ENCODE data around the gene AQP6. TPM values are rescaled to one million over a fixed set of nuclear protein-coding genes. Genes with fewer than 3 reads are reported as not detected.

AQP6 gene
- total and polyA plus RNA-seq, 2 donors (not counting 1 experiment from before 2014, with no cell fraction given), result 0.17 TPM; not detected in 1

- Histone ChIP-seq H3K79me2 (ENCODE audit: control insufficient read depth, insufficient read depth, low read length) (no peaks in the 10 kb centered on the region), H3K36me3 (ENCODE audit: control insufficient read depth, insufficient read depth, low read length) (no peaks in the 10 kb centered on the region), H3K9me3 (ENCODE audit: control insufficient read depth, insufficient read depth, low read depth, low read length) (no peaks in the 10 kb centered on the region), H3K4me1 (ENCODE audit: control insufficient read depth, extremely low read depth, insufficient read depth, low read length) (no peaks in the 10 kb centered on the region), H4K20me1 (ENCODE audit: control insufficient read depth, extremely low read depth, insufficient read depth, low read length) (no peaks in the 10 kb centered on the region), H3K27me3 (ENCODE audit: control insufficient read depth, insufficient read depth, low read length) (peaks cover 37% of the 10 kb centered on the region), H3K9ac (ENCODE audit: insufficient read depth, low read length) (no peak overlapping the region), H3K27ac (ENCODE audit: insufficient read depth, low read length) (no peak overlapping the region), H3K4me2 (ENCODE audit: extremely low read depth, insufficient read depth, low read length) (no peak overlapping the region), H3K4me3 (replicated peaks in 1 of 4; ENCODE audit: control extremely low read depth in 1 of 4, insufficient read depth in 1 of 4, low read depth in 3 of 4, low read length in 4 of 4) (no peak overlapping the region), H2AFZ (ENCODE audit: low read length) (no peak overlapping the region)
- DNase-seq (ENCODE audit: low read depth in 2 of 2), result no peak
- TF ChIP-seq CTCF (conservative IDR thresholded peaks at IDR 0.05 in 1 of 2, IDR thresholded peaks at IDR 0.05 in 1 of 2; ENCODE audit: low read depth in 1 of 2, low read length in 2 of 2) (no peak), EZH2 (IDR thresholded peaks at IDR 0.05; ENCODE audit: low read length, missing control alignments) (no peak)
Observed at GRCh38 chr12:49949866-49950265, 22.9 kb upstream of the AQP6 start.

GRCh38 chr12:49950273-49951251 is 22.2 kb upstream of the AQP6 start, which contains the start of gene AQP2:
TSS of gene AQP2 (plus strand) at chr12:49950737. CDS start at chr12:49950831, 94 bp downstream.
- Histone ChIP-seq H3K27me3 (ENCODE audit: control insufficient read depth, insufficient read depth, low read length) (peaks cover 43% of the 10 kb centered on the region), H3K27ac (ENCODE audit: insufficient read depth, low read length) (no peak within 1 kb of the TSS), H2AFZ (ENCODE audit: low read length) (no peak within 1 kb of the TSS), H3K9me3 (ENCODE audit: control insufficient read depth, insufficient read depth, low read depth, low read length) (no peaks in the 10 kb centered on the region), H3K4me1 (ENCODE audit: control insufficient read depth, extremely low read depth, insufficient read depth, low read length) (no peaks in the 10 kb centered on the region), H3K4me2 (ENCODE audit: extremely low read depth, insufficient read depth, low read length) (no peak within 1 kb of the TSS), H3K79me2 (ENCODE audit: control insufficient read depth, insufficient read depth, low read length) (no peaks in the 10 kb centered on the region), H3K9ac (ENCODE audit: insufficient read depth, low read length) (no peak within 1 kb of the TSS), H3K4me3 (replicated peaks in 1 of 4; ENCODE audit: control extremely low read depth in 1 of 4, insufficient read depth in 1 of 4, low read depth in 3 of 4, low read length in 4 of 4) (no peak within 1 kb of the TSS), H3K36me3 (ENCODE audit: control insufficient read depth, insufficient read depth, low read length) (no peaks in the 10 kb centered on the region), H4K20me1 (ENCODE audit: control insufficient read depth, extremely low read depth, insufficient read depth, low read length) (no peaks in the 10 kb centered on the region)
- TF ChIP-seq EZH2 (IDR thresholded peaks at IDR 0.05; ENCODE audit: low read length, missing control alignments) (no peak), CTCF (conservative IDR thresholded peaks at IDR 0.05 in 1 of 2, IDR thresholded peaks at IDR 0.05 in 1 of 2; ENCODE audit: low read depth in 1 of 2, low read length in 2 of 2) (no peak)
- no peak for DNase-seq (ENCODE audit: low read depth in 2 of 2)

GRCh38 chr12:49951411-49952240 is 21.1 kb upstream of the AQP6 start:
- DNase-seq (ENCODE audit: low read depth in 2 of 2), result no peak
- Histone ChIP-seq H3K27me3 (ENCODE audit: control insufficient read depth, insufficient read depth, low read length) (peaks cover 49% of the 10 kb centered on the region), H3K27ac (ENCODE audit: insufficient read depth, low read length) (no peak overlapping the region), H3K4me2 (ENCODE audit: extremely low read depth, insufficient read depth, low read length) (no peak overlapping the region), H2AFZ (ENCODE audit: low read length) (no peak overlapping the region), H3K9me3 (ENCODE audit: control insufficient read depth, insufficient read depth, low read depth, low read length) (no peaks in the 10 kb centered on the region), H3K79me2 (ENCODE audit: control insufficient read depth, insufficient read depth, low read length) (no peaks in the 10 kb centered on the region), H3K4me3 (replicated peaks in 1 of 4; ENCODE audit: control extremely low read depth in 1 of 4, insufficient read depth in 1 of 4, low read depth in 3 of 4, low read length in 4 of 4) (no peak overlapping the region), H3K4me1 (ENCODE audit: control insufficient read depth, extremely low read depth, insufficient read depth, low read length) (no peaks in the 10 kb centered on the region), H4K20me1 (ENCODE audit: control insufficient read depth, extremely low read depth, insufficient read depth, low read length) (no peaks in the 10 kb centered on the region), H3K36me3 (ENCODE audit: control insufficient read depth, insufficient read depth, low read length) (no peaks in the 10 kb centered on the region), H3K9ac (ENCODE audit: insufficient read depth, low read length) (no peak overlapping the region)
- TF ChIP-seq EZH2 (IDR thresholded peaks at IDR 0.05; ENCODE audit: low read length, missing control alignments) (no peak), CTCF (conservative IDR thresholded peaks at IDR 0.05 in 1 of 2, IDR thresholded peaks at IDR 0.05 in 1 of 2; ENCODE audit: low read depth in 1 of 2, low read length in 2 of 2) (no peak)

Data from fibroblast of lung (primary cell).